Stomach smooth muscle (tissue), 2 donors: ENCODE measurements around the gene DNAJC15.
"Not testable (repeated sequence)": the region's sequence is repeated elsewhere in the genome, so short reads cannot be mapped to it uniquely, and the experiment has no call there.

Source experiments
- H3K27ac ChIP-seq: one replicate; pipeline ENCODE4 v1.7.0; 2013; ENCODE audit warnings: mild to moderate bottlenecking, low read length, inconsistent platforms
- H3K27me3 ChIP-seq, 2 donors: one replicate each; pipeline ENCODE4 v1.7.0; 2013; ENCODE audit warnings: low read length in 2 of 2; ENCODE audit not compliant: insufficient read depth in 2 of 2, control insufficient read depth in 1 of 2
- H3K36me3 ChIP-seq, 2 donors: one replicate each; pipeline ENCODE4 v1.7.0; 2013; ENCODE audit warnings: low read length in 2 of 2; ENCODE audit not compliant: control insufficient read depth in 2 of 2, insufficient read depth in 2 of 2
- H3K4me1 ChIP-seq: one replicate; pipeline ENCODE4 v1.7.0; 2013; ENCODE audit warnings: low read length; ENCODE audit not compliant: control insufficient read depth, insufficient read depth
- H3K4me3 ChIP-seq, 2 donors: one replicate each; pipeline ENCODE4 v1.7.0; 2013; ENCODE audit warnings: low read length in 2 of 2
- H3K9ac ChIP-seq, 2 donors: one replicate each; pipeline ENCODE4 v1.7.0; 2013; ENCODE audit warnings: low read length in 2 of 2, mild to moderate bottlenecking in 1 of 2
- H3K9me3 ChIP-seq, 2 donors: one replicate each; pipeline ENCODE4 v1.7.0; 2013; ENCODE audit warnings: low read length in 2 of 2; ENCODE audit not compliant: control insufficient read depth in 2 of 2
- donor health status: healthy.
- donor health status: Pancreatic carcinoma.

Gene DNAJC15

DNA sequence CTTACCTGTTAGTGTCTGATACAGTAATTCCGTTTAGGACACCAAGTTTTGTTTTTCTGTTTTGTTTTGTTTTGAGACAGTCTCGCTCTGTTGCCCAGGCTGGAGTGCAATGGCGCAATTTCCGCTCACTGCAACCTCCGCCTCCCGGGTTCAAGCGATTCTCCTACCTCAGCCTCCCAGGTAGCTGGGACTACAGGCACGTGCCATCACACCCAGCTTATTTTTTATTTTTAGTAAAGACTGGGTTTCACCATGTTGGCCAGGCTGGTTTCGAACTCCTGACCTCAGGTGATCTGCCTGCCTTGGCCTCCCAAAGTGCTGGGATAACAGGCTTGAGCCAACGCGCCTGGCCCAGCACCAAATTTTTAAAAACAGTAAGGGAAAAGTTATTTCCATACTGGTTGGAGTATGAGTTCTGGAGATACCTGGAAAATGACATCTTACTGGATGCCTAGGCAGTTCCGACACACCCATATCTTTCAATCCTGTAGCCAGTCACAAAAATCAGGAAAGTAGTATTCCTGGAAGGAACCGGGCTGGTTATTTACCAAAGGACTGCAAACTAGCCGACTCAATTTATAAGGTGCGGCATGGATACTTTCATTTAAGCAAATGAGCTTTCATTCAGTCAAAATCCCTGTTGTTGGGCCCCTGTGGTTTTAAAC, 32.0 kb upstream of the DNAJC15 start:
- not testable (repeated sequence) for H3K36me3 ChIP-seq, H3K9me3 ChIP-seq, H3K27me3 ChIP-seq
- H3K4me1 ChIP-seq = peaks cover 22% of the 10 kb centered on the region
- H3K9ac ChIP-seq = peak overlapping the region; percentile 74 to 89
- H3K4me3 ChIP-seq = peak overlapping the region; percentile 66 to 83
- peak overlapping the region; percentile 70 for H3K27ac ChIP-seq

DNA sequence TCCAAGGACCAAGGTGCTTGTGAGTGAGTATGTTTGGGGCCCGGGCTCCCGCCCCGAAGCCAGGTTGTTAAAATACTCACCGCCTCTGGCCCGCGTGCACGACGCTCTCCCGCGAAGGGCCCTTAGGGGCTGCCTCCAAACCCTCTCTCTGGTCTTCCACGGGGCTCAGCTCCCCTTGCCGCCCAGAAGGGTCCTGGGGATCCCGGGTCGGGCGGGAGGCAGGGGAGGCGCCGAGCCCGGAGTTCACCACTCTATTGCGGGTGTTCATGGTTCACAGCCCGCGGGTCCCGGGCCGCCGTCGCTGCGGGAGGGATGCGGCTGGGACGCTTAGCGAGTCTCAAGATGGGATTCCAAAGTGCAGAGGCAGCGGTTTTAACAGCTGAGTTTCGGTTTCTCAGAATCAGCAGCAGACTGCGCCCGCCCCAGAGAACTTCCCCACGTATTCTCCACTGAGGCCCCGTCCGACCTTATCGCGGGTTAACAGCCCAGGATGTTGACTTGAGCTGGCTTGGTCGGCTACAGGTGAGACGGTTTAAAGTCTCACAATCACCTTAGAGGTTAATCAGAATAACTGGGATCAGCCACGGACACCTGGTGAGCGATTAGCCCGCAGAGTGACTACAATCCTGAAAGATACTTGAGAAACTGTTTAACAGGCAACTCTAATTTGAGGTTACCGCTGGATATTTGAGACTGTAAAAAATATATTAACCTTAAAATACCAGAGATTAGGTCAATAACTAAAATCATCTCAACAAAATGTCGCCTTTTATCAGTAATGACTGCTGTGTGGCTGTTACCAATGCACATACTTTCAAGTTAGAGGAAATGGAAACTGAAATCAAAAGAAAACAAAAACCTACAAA, 31.3 kb upstream of the DNAJC15 start, which contains the start of gene EPSTI1:
Gene EPSTI1 (minus strand): TSS at position 344 of the 866 bp plus-strand sequence. CDS start 76 bp downstream, at position 268.
- no peaks in the 10 kb centered on the region for H3K36me3 ChIP-seq
- H3K27ac ChIP-seq = peak within 1 kb of the TSS; percentile 70
- no peaks in the 10 kb centered on the region for H3K27me3 ChIP-seq
- H3K9ac ChIP-seq = peak within 1 kb of the TSS; percentile 74 to 89
- no peaks in the 10 kb centered on the region for H3K9me3 ChIP-seq
- H3K4me1 ChIP-seq = peaks cover 22% of the 10 kb centered on the region
- peak within 1 kb of the TSS; percentile 66 to 83 for H3K4me3 ChIP-seq

DNA sequence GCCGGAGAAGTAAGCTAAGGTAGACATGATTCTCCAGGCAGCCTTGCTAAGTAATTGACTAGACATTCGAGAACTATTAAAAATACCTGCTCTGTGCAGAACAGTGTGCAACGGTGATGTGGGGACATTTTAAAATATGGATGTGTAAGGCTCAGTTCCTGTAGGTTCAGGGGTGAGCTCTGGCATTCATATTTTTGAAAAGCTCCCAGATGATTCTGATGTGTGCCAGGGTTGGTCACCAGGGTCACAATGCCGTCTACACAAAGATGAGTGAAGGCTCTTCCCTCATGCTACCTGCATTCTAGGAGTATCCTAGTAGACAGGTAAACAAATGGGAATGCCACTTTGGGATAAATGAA, 30.6 kb upstream of the DNAJC15 start:
- Histone ChIP-seq H3K4me1 (peaks cover 22% of the 10 kb centered on the region), H3K9me3 (no peaks in the 10 kb centered on the region), H3K36me3 (no peaks in the 10 kb centered on the region), H3K9ac (peak overlapping the region in 1 of 2 donors; percentile 74), H3K27ac (peak overlapping the region; percentile 70), H3K4me3 (peak overlapping the region; percentile 66 to 83), H3K27me3 (no peaks in the 10 kb centered on the region)

DNA sequence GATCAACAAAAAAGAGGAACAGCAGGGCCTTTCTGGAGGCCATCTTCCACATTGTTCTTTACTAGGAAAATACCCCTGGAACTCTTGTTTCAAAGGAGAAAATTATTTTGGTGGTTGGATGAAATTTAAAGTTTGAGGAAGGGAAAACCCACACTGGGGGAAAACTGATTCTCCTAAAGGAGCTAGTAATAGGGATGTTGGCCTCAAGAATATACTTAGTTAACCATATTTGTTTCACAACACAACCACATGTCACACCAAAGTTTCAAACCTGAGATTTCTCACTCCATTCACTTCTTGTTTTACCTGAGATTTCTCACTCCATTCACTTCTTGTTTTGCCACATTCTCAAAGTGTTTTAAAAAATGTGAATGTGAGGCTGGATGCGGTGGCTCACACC, 28.5 kb upstream of the DNAJC15 start:
- Histone ChIP-seq H3K4me1 (peaks cover 22% of the 10 kb centered on the region), H3K36me3 (no peaks in the 10 kb centered on the region), H3K27ac (no peak overlapping the region), H3K9ac (no peak overlapping the region), H3K4me3 (no peak overlapping the region), H3K27me3 (no peaks in the 10 kb centered on the region), H3K9me3 (no peaks in the 10 kb centered on the region)

GRCh38 chr13:42996584-42996983, 26.8 kb upstream of the DNAJC15 start:
- no peaks in the 10 kb centered on the region for H3K27me3 ChIP-seq
- no peak overlapping the region for H3K4me3 ChIP-seq
- H3K36me3 ChIP-seq = no peaks in the 10 kb centered on the region
- H3K27ac ChIP-seq = no peak overlapping the region
- no peaks in the 10 kb centered on the region for H3K9me3 ChIP-seq
- peaks cover 8% of the 10 kb centered on the region for H3K4me1 ChIP-seq
- H3K9ac ChIP-seq = no peak overlapping the region

- no peak overlapping the region for H3K9ac ChIP-seq
- no peak overlapping the region for H3K4me3 ChIP-seq
- no peaks in the 10 kb centered on the region for H3K36me3 ChIP-seq
- H3K9me3 ChIP-seq = peaks cover 0 to 3% of the 10 kb centered on the region in 2 donors
- peaks cover 6% of the 10 kb centered on the region for H3K4me1 ChIP-seq
- no peak overlapping the region for H3K27ac ChIP-seq
- no peaks in the 10 kb centered on the region for H3K27me3 ChIP-seq
Observed at GRCh38 chr13:42997381-42997780, 26.0 kb upstream of the DNAJC15 start.

GRCh38 chr13:42999491-42999890, 23.9 kb upstream of the DNAJC15 start:
- Histone ChIP-seq H3K4me1 (no peaks in the 10 kb centered on the region), H3K4me3 (no peak overlapping the region), H3K27me3 (no peaks in the 10 kb centered on the region), H3K27ac (no peak overlapping the region), H3K9me3 (peaks cover 0 to 5% of the 10 kb centered on the region in 2 donors), H3K36me3 (no peaks in the 10 kb centered on the region), H3K9ac (no peak overlapping the region)

GRCh38 chr13:43000676-43001075, 22.7 kb upstream of the DNAJC15 start:
- Histone ChIP-seq H3K4me3 (no peak overlapping the region), H3K9me3 (peaks cover 0 to 5% of the 10 kb centered on the region in 2 donors), H3K9ac (no peak overlapping the region), H3K27ac (no peak overlapping the region), H3K27me3 (no peaks in the 10 kb centered on the region), H3K36me3 (no peaks in the 10 kb centered on the region), H3K4me1 (no peaks in the 10 kb centered on the region)

DNA sequence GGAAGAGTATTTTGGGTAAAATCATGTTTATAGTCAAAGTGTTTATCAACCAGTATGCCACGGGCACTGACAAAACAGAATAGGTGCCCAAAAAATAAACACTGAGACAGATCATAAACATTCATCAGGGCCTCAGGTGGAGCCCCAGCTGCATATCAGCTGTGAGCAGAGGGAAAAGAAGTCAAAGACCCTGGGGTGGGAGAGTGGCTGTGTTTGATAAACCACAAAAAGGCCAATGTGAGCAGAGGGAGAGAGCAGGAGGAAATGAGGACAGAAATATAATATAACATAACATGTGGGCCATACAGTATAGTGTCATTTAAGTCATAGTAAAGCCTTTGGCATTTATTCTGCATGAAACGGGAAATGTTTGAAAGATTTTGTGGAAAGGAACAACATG, 21.4 kb upstream of the DNAJC15 start:
- H3K27me3 ChIP-seq = no peaks in the 10 kb centered on the region
- no peak overlapping the region for H3K9ac ChIP-seq

GRCh38 chr13:43003010-43003409, 20.4 kb upstream of the DNAJC15 start:
- Histone ChIP-seq H3K27me3 (no peaks in the 10 kb centered on the region), H3K9ac (no peak overlapping the region), H3K36me3 (no peaks in the 10 kb centered on the region), H3K27ac (no peak overlapping the region), H3K9me3 (peaks cover 0 to 5% of the 10 kb centered on the region in 2 donors), H3K4me1 (no peaks in the 10 kb centered on the region), H3K4me3 (no peak overlapping the region)

More for the DNA sequence above, 21.4 kb upstream of the DNAJC15 start:
- Histone ChIP-seq H3K27ac (no peak overlapping the region), H3K9me3 (peaks cover 0 to 5% of the 10 kb centered on the region in 2 donors), H3K36me3 (no peaks in the 10 kb centered on the region), H3K4me1 (no peaks in the 10 kb centered on the region), H3K4me3 (no peak overlapping the region)

GRCh38 chr13:43003729-43004128, 19.7 kb upstream of the DNAJC15 start:
- Histone ChIP-seq H3K27ac (no peak overlapping the region), H3K36me3 (no peaks in the 10 kb centered on the region), H3K4me3 (no peak overlapping the region), H3K9me3 (peaks cover 0 to 5% of the 10 kb centered on the region in 2 donors), H3K9ac (no peak overlapping the region), H3K4me1 (no peaks in the 10 kb centered on the region), H3K27me3 (no peaks in the 10 kb centered on the region)
